HG02973 (cell line): Measurements from ENCODE around the gene MYH7.

Experiments
- ATAC-seq: cut with Tn5 transposase; IDR thresholded peaks from one replicate; pipeline ENCODE4 v1.9.1; 2021; ENCODE audit warnings: moderate library complexity; ENCODE audit not compliant: unreplicated experiment

The MYH7 gene

DNA sequence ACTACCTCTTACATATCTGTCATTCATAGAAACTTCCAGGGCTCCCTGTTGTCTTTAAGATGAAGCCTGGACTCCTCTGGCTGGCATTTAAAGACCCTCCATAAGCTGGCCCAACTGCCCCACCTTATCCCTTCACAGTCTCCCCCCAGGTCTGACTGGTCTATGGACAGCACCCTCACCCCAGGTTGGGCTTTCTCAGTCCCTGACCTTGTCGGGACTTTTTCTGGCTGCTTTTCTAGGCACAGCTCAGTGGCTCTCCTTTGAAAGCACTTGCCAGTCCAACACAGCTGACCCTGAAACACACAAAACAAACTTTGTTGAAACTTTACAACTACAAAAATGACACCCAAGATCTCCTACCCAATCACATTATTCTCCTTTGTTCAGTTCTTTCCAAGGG is 13.9 kb upstream of the MYH7 start:
- no peak for ATAC-seq

DNA sequence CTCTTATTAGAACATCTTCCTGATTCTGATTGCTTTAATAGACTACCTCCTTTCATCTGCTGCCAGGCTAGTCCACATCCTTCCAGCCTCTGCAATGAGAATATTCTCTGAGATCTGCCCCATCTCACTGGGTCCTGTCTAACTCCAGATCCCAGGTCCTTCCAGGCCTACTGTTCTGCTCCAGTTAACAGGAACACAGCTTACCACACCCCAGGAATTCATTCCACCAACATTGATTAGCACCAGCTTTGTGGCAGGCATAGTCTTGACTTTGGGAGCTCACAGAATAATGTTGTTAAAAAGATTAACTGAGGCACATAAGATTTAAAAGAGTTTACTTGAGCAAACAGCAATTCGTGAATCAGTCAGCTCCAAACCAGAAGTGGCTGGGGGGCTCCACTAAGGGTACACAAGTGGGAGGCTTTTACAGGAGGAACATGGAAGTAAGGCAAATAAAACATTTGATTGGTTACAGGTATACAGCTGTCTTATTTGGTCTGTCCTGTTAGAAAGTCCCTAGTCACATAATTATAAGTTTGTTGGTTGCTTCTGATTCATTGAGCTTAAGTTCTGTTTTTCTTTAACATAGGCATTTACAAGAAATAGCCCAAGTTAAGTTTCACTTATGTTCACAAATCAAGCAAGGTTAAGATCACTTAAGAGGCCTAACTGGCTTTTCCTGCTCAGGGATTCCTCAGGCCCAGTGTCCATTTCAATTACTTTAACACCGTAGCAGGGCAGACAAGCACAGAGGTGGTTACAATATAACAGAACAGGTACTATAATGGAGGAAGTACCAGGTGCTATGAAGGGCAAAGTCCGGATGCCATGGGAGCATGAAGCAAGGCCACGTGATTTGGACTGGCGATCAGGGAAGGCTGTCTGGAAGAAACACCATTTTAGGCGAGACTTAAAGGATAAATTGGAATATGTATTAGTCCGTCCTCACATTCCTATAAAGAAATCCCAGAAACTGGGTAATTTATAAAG is 12.2 kb upstream of the MYH7 start:
- no peak for ATAC-seq

DNA sequence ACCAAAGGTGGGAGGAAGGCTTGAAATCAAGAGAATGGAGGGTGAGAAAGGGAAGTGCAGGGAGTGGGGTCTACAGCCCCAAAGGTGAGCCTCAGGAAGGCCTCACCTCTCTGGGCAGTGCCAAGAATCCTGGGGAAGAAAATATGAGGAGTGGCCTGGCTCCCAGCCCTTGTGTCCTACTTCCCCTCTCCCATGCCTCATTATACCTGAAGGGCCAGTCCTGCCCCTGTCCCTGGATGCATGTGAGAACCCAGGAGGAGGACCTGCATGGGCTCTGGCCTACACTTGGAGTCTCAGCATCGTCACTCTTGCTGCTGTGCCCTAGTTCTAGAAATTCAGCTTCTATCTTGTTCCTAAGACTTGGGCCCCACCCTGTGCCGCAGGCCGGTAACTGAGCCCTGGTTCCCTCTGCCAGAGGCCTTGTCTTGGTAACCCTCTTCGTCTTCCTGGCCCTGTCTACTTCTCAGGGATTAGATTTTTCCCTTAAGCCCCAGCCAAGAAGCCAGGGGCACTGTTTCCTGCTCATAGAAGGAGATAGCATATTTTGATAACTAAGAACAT is 10.9 kb upstream of the MYH7 start:
- no peak for ATAC-seq

DNA sequence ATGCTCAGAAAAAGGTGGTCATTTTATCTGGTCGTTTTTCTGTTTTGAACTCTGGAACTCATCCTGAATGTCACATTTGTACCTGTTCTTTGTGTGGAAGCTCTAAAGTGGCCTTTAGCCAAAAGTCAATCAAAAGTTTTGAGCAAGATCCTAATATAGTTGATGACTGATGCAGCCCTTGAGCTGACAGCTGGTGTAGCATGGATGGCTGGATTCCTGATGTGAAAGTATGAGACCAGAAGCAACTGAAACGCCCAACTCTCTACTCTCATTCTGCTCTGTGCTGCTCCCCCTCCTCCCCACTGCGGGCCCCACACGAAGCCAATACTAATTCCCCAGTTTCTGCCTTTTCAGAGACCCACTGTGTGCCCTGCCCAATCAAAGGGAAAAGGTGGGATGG is 10.3 kb upstream of the MYH7 start:
- ATAC-seq = no peak

DNA sequence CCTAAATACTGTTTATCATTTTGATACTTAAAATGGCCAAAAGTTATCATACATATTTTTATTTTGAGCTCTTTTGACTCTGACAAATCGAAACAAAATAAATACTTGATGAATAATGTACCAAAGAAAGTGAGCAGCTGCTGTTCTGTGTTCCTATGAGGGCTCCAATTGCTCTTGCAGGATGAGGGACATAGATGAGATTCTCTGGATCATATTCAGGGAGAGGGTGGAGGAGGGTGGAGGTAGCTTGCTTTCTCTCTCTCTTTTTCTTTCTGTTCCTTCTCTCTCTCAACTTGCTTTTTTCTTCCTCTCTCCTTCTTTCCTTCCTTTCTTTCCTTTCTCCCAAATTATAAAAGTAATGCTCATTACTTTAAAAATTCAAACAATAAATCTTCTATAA is 8.9 kb upstream of the MYH7 start:
- ATAC-seq = no peak

DNA sequence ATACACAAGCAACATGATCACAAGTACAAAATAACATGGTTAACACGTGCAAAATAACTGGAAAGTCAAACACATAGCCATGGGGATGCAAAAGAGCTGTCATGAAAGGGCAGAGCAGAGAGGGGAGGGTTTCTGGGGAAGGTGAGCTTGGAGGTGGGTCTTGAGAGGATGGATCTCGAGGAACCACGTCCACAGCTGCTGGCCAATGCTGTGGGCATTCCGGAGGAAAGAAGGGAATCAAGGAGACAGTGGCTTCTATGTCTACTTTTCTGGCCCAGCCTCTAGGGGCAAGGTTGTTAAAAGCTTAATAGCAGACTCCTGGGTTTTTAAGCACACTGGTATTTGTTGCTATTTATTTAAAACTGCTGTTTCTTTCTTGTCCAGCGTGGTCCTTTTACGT is 8.4 kb upstream of the MYH7 start:
- no peak for ATAC-seq

DNA sequence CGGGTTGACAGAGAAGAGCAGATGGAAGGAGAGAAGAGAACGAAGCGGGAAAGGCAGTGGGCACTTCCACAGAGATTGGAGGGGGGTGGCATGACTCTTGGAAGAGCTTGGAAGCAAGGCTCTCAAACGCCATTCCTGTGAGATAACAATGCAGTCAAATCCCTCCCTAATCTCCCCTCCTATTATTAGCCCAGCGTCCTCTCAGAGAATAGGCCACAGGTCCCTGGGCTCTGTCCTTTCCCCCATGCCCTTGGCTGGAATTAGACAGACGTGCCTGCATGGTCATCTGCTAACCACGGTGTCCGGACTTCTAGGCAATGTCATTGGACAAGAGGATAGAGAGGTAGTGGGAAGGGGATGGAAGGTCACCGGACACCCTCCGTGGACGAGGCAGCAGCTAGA is 8.0 kb upstream of the MYH7 start:
- ATAC-seq = no peak

DNA sequence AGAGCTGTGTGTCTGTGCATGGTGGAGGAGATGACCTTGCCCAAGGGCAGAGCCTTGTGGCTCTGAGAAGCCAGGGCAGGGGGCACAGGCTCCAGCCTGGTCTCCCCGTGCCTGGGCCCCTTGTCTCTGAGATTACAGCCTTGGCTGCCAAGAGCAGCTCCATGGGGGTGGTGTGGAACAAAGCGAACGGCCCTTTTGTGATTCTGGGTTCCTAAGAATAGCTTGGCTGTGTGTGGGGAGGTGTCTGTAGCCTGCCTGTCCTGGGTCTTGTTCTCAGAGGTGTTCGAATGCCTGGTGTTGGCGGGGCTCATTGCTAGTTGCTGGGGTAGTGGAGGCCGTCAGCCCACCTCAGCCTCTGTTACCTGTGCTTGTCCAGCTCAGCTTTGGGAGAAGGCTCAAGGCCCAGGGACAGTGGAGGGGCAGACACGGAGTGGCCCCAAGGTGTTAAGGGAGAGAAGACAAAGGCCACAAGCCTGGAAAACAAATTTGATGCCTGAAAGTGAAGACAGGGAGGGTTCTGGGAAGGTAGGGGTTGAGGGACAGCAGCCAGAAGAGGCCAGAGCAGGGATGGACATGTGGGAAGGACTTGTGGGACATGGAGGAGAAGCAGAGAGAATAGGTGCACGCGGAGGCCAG is 7.4 kb upstream of the MYH7 start:
- no peak for ATAC-seq

DNA sequence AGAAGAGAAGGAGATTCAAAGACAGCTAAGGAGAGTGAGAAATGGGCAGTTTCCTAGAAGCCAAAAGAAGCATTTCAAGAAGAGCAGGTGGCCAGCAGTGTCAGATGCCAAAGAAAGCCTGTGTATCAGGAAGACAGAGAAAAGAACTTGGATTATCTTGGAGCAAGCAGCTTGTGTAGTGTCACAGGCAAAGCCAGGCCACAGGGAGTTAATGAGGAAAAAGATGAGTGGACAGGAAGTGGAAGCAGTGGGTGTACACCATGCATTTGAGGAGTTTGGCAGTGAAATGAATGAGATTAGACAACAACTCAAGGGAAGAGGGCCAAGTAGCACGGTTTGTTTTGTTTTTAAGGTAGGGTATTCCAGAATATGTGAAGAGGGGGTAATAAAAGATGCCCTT is 5.6 kb upstream of the MYH7 start:
- ATAC-seq = no peak

DNA sequence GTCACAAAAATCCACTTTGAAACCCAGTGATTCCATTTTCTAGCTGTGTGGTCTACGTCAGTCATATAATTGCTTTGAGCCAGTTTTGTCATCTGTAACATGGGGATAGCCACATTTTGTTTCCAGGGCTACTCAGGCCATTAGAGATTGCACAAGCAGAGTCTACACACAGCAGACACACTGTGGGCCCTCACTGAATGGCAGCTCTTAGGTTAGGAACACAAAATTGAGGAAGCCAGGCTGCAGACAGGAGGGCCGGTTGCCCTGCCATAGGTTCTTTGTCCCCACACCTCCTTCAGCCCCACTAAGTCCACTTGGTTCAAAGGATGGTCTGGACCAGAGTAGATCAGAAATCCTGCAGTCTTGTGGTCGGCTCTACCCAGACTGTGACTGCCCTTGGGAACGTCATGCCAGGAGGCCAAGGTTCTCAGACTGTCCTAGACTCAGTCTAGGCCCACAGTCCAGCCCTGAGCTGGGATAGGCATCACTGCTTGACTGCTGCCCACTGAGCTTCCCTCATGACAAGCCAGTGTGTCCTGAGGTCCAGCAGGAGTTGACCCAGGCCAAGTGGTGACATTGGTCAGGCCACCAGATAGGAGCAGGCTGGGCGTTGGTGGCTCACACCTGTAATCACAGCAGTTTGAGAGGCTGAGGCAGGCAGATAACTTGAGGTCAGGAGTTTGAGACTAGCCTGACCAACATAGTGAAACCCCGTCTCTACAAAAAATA is 3.8 kb upstream of the MYH7 start:
- no peak for ATAC-seq

DNA sequence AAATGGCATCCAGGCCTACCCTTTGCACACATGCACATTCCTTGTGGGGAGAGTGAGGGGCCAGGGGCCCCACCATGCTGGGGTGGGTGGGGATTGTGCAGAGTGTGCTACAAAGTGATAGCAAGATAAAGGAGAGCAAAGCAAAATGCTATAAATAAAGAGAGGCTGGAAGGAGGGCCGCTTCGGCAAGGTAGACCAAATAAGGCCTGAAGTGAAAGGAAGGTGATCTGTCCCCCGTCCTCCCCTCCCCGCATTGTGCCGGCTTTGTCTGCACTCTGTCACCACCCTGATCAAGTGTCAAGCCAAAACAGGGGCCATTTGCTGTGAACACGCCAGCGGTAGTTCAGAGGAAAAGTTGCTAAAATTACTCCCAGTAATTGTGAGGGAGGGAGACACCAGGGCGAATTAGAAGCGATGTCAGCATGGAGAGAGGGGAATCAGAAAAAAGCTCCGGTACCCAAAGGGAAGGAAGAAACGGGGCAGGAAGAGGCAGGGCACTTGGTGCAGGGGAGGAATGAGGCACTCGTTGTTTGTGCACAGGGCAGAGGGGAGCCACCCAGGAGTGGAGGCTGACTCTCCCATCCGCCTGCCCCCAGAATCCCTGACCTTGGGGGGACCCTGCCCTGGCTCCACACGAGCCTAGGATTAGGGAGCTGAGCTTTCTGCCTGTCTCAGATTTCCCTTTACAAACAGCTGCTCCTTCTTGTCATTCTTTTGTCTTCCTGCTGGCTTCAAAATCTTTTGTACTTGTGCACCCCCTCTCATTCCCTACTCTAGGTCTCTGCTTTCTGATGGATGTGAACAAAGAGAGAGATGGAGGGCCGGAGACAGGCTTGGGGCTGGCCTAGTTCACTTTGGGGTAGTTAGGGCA is 2.9 kb upstream of the MYH7 start:
- no peak for ATAC-seq

DNA sequence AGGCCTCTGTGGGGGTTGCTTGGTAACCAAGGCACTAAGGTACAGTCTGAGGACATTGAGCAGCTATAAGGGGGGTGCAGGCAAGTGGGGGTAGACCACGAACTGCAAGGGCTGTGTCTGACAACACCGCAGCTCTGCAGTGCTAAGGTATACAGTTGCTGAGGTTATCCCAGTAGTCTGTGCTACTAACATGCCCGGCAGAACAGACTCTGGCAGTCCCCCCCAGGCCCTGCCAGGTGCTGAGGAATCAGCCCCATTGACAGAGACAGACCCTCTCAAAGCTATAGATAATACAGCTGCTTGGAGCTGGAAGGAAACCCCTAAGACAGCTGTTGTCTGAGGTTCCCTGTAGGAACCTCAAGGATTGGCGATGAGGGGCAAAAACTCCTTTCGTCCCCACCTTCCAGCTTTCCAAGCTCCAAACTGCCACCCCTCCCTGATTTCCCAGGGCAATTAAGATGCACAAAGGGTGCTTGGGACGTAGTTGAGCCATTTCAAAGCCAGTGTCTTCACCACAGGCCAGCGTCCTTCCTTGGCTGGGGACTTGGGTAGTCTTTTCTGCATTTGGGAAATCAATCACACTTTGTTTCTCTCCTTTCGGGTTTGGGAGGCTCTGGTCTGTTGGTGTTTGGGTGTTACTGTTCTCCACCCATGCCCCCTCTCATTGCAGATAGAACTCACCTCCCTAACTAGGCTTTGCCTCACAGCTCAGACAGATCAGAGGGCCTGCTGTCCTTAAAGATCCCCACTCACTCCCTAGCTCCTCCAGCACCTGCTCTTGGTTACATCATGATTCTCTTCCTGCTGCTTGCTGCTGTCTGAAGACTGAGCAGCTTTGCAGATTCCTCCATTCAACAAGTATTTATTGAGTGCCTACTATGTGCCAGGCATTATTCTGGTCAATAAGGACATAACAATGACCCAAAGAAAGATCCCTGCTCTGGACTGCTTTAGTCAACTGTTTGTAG is 2.0 kb upstream of the MYH7 start:
- no peak for ATAC-seq

DNA sequence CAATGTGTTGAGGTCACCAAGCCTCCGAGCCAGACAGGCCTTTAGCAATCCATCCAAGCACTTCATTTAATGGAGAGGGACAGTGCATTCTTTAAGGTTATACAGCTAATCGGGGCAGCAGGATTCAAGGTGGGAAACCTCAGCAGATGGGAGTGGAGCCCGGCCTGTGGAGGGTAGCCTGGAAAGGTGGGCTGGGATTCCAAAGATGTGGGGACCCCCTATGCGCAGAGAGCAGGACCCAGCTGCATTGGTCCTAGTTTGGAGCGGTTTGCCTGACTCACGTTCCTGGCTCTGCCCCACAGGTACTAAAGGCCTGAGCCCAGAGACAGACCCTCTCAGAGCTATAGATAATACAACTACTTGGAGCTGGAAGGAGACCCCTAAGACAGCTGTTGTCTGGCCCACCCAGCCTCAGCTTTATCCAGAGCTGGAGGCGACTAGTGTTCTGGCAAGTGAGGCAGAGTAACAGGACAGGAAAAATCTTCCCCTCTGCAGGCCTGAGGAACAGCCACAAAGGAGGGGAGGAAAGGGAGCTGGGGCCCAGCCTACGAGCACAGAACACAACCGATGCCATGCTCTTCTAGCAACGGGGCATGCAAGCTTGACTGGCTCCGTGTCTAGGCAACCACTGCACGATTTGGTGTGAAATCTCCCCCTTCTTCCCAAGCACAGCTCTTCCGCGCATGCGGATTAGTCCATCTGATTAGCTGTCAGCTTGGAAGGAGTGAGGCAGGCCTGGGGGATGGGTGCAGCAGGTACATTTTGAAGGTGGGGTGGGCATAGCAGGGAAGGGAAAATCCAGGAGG is 1.1 kb upstream of the MYH7 start:
- ATAC-seq = no peak

DNA sequence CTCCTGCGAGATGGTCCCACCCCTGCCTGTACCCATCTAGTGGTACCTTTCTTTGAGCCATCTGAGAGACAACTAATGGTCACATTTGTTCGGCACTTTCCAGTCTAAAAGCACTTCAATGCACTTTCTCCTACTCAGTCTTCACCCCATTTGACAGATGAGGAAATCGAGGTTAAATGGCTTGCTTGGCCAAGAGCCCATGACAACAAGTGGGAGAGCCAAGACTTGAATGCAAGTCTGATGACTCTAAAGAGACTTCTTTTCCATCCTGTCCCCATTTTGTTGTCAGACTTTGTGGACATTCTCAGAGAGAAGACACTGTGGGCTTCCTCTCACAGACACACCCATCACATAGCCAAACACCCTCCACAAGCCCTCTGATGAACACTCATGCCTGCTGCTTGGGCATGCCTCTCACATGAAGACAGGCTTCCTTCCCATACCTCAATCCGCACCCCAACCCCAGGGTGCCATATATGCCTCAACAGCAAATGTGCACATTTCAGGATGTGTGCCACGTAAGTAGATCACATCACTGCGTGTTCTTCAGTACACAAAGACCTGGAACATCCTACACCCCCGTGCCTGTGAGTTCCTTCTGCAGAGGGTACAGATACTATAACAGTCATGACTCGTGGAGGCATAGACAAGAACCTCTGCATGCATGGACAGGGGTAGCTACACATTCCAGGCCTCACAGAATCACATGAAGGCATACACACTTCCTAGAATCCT is 805 bp downstream of the MYH7 start:
- ATAC-seq = no peak

DNA sequence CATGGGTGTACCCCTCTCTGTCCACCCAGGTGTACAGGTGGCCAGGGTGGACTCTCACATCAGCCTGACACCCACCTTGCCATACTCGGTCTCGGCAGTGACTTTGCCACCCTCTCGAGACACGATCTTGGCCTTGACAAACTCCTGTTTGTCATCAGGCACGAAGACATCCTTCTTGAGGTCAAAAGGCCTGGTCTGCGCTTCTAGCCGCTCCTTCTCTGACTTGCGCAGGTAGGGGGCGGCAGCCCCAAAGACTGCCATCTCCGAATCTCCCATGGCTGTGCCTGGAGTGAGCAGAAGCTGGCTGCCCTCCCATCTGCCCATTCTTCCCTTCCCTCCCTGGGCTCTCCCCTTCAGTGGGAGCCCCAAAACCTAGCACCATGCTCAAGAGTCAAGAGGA is 2.0 kb downstream of the MYH7 start:
- no peak for ATAC-seq

DNA sequence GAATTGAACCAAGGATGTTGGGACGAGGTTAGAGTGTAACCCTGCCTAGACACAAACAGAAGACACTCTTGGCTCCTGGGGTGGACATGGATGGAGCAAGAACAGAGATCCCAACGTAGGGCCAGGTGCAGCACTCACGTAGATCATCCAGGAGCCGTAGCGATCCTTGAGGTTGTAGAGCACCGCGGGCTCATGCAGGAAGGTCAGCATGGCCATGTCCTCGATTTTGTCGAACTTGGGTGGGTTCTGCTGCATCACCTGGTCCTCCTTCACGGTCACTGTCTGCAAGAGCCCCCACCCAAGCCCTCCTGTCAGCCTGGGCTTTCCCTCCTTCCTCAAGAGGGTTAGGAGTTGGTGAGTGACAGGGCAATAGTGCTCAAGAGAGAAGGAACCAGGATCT is 2.5 kb downstream of the MYH7 start:
- ATAC-seq = no peak

DNA sequence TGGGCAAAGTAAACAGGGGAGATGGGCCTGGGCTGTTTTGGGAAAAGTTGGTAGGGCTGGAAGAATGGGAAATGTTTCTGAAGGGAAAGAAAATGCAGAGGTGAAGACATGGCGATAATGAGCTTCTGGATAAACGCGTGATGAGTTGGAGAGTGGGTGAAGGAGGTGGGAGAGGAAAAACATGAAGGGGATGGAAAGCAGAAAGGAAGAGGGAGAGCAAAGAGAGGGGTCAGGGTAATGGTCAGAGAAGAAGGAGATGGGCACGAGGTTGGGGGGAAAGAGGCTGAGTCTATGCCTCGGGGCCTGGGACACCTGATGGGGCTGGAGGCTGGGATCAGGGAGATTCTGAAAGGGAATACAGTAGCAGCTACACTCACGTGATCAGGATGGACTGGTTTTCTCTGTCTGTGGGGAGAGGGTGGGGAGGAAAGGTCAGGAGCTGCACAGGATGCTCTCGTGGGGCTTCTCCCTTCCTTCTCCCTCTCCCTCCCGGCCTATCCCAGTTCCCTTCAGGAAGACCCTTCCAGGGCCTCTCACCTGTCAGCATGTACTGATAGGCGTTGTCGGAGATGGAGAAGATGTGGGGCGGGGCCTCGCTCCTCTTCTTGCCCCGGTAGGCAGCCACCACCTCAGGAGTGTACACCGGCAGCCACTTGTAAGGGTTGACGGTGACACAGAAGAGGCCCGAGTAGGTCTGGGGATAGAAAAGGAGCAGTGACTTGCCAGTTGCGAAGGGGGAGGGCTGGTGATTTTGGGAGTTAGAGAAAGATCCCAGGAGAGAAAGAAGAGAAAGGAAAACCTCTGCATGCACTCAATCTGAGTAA is 3.1 kb downstream of the MYH7 start:
- ATAC-seq = no peak
